Adrenal gland (tissue), 5 donors: Measurements from ENCODE around the gene CPN2.

Source experiments
- POLR2A ChIP-seq, 2 donors: fragments of 450-650 bp; IDR thresholded peaks; one replicate each; pipeline ENCODE4 v1.6.1; 2017; ENCODE audit warnings: antibody characterized with exemption in 2 of 2, mild to moderate bottlenecking in 2 of 2, moderate library complexity in 1 of 2
- TF ChIP-seq, protein P1 (sequence below), 6 experiments: fragments of 450-650 bp in 4 of 6; fragments of 200-600 bp in 2 of 6; sonication (generic) in 1 of 6; IDR thresholded peaks; 1 replicate in 5 of 6; 2 replicates in 1 of 6; pipeline versions ENCODE4 v1.5.1 to v1.8.0; 2016 to 2021; ENCODE audit warnings: antibody characterized with exemption in 6 of 6, mild to moderate bottlenecking in 2 of 6, moderate library complexity in 1 of 6
- donor health status: DM: no; HTN: no; CAD: no.

DNA sequence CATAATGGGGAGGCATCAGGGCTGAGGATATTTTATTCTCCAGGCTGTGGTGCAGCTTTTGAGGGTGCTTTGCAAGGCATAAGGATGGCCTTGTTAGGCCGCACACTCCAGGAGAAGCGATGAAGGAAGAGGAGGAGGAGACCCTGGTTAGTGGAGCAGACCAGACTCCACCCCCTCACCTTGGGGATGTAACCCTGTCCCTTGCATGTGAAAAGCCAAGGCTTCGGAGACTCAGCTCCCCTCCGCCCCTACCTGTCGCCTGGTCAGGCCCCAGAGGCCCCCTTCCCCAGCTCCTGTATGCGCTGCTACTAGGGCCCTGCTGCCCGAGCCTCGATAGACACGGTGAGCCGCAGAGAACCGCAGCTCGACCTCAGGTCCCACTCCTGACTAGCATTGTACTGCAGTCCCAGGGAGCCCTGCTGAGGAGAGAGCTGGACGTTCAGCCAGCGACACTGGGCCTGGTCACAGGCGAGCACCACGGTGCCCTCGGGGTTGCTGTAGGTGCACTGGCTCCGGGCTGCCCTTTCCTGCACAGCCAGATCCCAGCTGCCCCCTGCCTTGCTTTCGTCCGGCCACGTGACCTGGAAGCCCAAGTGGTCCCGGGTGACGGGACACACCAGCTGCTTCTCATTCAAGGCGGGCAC, 10.2 kb downstream of the CPN2 start:
- TF ChIP-seq, protein P1, sequence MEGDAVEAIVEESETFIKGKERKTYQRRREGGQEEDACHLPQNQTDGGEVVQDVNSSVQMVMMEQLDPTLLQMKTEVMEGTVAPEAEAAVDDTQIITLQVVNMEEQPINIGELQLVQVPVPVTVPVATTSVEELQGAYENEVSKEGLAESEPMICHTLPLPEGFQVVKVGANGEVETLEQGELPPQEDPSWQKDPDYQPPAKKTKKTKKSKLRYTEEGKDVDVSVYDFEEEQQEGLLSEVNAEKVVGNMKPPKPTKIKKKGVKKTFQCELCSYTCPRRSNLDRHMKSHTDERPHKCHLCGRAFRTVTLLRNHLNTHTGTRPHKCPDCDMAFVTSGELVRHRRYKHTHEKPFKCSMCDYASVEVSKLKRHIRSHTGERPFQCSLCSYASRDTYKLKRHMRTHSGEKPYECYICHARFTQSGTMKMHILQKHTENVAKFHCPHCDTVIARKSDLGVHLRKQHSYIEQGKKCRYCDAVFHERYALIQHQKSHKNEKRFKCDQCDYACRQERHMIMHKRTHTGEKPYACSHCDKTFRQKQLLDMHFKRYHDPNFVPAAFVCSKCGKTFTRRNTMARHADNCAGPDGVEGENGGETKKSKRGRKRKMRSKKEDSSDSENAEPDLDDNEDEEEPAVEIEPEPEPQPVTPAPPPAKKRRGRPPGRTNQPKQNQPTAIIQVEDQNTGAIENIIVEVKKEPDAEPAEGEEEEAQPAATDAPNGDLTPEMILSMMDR (IDR thresholded peaks at IDR 0.05): no peak
- TF ChIP-seq POLR2A (IDR thresholded peaks at IDR 0.05): no peak
